Measurements from ENCODE around the gene NOS3.

Gene NOS3

DNA sequence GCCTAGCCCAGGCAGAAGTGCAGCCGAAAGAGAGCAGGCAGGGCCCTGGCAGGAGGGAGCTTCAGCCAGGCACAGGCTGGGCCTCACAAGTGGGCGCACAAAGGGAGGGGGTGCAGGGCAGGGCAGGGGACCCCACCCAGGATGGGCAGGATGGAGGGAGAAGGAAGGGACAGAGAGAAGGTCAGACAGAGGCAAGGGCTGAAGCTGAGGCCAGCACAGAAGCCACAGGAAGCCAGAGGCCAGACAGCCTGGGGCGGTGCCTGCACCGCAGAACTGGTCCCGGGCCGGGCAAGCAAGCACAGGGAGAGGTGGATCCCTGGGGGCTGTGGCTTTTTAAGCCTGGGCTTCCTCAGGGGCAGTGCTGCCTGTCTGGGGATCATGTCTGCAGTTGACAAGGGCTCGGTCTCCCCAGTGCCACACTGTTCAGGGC is 16.7 kb downstream of the NOS3 start:
- Histone ChIP-seq H3K9me3 (ENCODE audit: severe bottlenecking) (peaks cover 3% of the 10 kb centered on the region), H3K4me1 (ENCODE audit: insufficient read depth, poor library complexity, severe bottlenecking) (no peaks in the 10 kb centered on the region), H3K27ac (ENCODE audit: poor library complexity, severe bottlenecking) (no peak overlapping the region), H3K4me3 (ENCODE audit: severe bottlenecking) (no peak overlapping the region), H3K27me3 (ENCODE audit: insufficient read depth, poor library complexity, severe bottlenecking) (no peaks in the 10 kb centered on the region), H3K36me3 (ENCODE audit: low read depth) (no peaks in the 10 kb centered on the region)
- 0 out of 3 replicates have a peak, but pooled peaks have one; percentile 23 for ATAC-seq (ENCODE audit: low read depth)
- no peak for DNase-seq (ENCODE audit: low spot score)
- TF ChIP-seq, protein P1, sequence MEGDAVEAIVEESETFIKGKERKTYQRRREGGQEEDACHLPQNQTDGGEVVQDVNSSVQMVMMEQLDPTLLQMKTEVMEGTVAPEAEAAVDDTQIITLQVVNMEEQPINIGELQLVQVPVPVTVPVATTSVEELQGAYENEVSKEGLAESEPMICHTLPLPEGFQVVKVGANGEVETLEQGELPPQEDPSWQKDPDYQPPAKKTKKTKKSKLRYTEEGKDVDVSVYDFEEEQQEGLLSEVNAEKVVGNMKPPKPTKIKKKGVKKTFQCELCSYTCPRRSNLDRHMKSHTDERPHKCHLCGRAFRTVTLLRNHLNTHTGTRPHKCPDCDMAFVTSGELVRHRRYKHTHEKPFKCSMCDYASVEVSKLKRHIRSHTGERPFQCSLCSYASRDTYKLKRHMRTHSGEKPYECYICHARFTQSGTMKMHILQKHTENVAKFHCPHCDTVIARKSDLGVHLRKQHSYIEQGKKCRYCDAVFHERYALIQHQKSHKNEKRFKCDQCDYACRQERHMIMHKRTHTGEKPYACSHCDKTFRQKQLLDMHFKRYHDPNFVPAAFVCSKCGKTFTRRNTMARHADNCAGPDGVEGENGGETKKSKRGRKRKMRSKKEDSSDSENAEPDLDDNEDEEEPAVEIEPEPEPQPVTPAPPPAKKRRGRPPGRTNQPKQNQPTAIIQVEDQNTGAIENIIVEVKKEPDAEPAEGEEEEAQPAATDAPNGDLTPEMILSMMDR (IDR thresholded peaks at IDR 0.05; ENCODE audit: poor library complexity, severe bottlenecking) = no peak

DNA sequence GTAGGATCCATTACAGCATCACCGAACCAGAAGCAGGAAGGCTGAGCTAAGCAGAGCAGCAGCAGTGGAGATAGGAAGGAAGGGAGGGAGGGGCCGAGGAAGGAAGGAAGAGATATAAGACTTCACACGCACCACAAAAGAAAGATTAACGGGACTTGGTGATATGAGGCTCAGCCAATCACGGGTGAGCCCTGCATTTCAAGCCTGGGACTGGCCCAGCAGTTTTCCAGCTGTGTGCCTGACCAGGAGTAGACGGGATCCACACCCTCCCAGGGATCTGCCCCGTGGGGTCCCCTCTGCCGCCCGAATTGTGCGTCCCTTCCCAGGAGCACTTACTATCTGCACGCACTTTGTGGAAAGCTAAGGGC is 17.3 kb downstream of the NOS3 start:
- Histone ChIP-seq H3K4me3 (ENCODE audit: severe bottlenecking) (peak overlapping the region; percentile 21), H3K9me3 (ENCODE audit: severe bottlenecking) (peaks cover 3% of the 10 kb centered on the region), H3K36me3 (ENCODE audit: low read depth) (no peaks in the 10 kb centered on the region), H3K4me1 (ENCODE audit: insufficient read depth, poor library complexity, severe bottlenecking) (no peaks in the 10 kb centered on the region), H3K27ac (ENCODE audit: poor library complexity, severe bottlenecking) (no peak overlapping the region), H3K27me3 (ENCODE audit: insufficient read depth, poor library complexity, severe bottlenecking) (no peaks in the 10 kb centered on the region)
- no peak for DNase-seq (ENCODE audit: low spot score)
- TF ChIP-seq, protein P1 (IDR thresholded peaks at IDR 0.05; ENCODE audit: poor library complexity, severe bottlenecking) = no peak
- ATAC-seq (ENCODE audit: low read depth) = no peak

DNA sequence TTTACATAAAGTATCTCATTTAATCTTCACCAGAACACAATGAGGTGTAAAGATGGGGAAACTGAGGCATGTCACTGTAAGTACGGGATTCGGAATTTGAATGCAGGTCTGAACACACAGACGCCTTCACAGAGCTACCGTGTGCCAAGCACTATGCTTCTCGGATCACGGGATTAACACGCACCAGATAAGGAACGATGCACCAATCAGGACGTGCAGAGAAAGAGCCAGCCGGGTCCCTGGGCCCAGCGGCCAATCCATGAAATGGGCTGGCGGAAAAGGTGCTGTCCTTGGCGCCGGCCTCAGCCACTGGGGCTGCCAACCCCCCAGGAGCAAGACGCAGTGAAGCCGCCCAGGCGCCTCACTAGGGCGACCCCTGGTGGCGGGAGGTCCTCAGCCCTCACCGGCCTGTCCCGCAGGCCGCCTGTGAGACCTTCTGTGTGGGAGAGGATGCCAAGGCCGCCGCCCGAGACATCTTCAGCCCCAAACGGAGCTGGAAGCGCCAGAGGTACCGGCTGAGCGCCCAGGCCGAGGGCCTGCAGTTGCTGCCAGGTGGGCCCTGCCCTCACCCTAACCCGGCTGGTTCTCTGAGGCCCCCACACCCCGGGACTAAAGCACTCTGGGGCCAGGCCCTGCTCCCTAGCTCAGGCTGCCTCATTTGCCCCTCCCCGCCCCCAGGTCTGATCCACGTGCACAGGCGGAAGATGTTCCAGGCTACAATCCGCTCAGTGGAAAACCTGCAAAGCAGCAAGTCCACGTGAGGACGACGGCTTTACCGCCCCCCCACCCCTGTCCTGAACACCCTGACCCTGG is 17.9 kb downstream of the NOS3 start:
- ATAC-seq (ENCODE audit: low read depth) (peak; percentile 69), DNase-seq (ENCODE audit: low spot score) (no peak)
- H3K4me3 ChIP-seq (ENCODE audit: severe bottlenecking) = peak overlapping the region; percentile 21
- no peaks in the 10 kb centered on the region for H3K27me3 ChIP-seq (ENCODE audit: insufficient read depth, poor library complexity, severe bottlenecking)
- TF ChIP-seq, protein P1 (IDR thresholded peaks at IDR 0.05; ENCODE audit: poor library complexity, severe bottlenecking) = peak; percentile 78
- H3K4me1 ChIP-seq (ENCODE audit: insufficient read depth, poor library complexity, severe bottlenecking) = no peaks in the 10 kb centered on the region
- no peaks in the 10 kb centered on the region for H3K36me3 ChIP-seq (ENCODE audit: low read depth)
- H3K9me3 ChIP-seq (ENCODE audit: severe bottlenecking) = peaks cover 3% of the 10 kb centered on the region
- no peak overlapping the region for H3K27ac ChIP-seq (ENCODE audit: poor library complexity, severe bottlenecking)

DNA sequence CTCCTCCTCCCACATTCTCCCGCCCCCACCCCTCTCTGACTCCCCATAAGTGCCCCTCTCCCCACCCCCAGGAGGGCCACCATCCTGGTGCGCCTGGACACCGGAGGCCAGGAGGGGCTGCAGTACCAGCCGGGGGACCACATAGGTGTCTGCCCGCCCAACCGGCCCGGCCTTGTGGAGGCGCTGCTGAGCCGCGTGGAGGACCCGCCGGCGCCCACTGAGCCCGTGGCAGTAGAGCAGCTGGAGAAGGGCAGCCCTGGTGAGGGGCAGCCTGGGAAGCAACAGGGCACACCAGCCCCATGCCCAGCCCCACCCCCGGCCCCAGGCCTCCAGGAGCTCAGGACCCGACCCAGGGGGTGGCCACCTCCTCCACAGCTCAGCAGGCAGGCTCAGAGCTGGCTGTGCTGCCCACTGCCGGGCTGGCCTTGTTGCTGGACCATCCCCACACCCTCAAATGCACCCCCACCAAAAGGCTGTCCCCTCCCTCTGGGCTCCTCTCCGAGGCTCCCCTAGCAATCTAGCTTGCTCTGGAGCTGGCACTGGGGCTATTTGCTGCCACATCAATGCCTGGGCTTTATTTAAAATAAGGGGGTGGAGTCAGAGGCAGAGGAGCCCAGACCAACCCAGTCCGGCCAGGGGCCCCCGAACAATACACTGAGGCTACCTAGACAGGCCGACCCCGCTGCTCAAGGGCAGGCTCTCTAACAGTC is 18.7 kb downstream of the NOS3 start:
- Histone ChIP-seq H3K27me3 (ENCODE audit: insufficient read depth, poor library complexity, severe bottlenecking) (no peaks in the 10 kb centered on the region), H3K9me3 (ENCODE audit: severe bottlenecking) (peaks cover 3% of the 10 kb centered on the region), H3K4me3 (ENCODE audit: severe bottlenecking) (no peak overlapping the region), H3K27ac (ENCODE audit: poor library complexity, severe bottlenecking) (no peak overlapping the region), H3K4me1 (ENCODE audit: insufficient read depth, poor library complexity, severe bottlenecking) (no peaks in the 10 kb centered on the region), H3K36me3 (ENCODE audit: low read depth) (no peaks in the 10 kb centered on the region)
- ATAC-seq (ENCODE audit: low read depth) = no peak
- TF ChIP-seq, protein P1 (IDR thresholded peaks at IDR 0.05; ENCODE audit: poor library complexity, severe bottlenecking) = no peak
- DNase-seq (ENCODE audit: low spot score) = no peak

DNA sequence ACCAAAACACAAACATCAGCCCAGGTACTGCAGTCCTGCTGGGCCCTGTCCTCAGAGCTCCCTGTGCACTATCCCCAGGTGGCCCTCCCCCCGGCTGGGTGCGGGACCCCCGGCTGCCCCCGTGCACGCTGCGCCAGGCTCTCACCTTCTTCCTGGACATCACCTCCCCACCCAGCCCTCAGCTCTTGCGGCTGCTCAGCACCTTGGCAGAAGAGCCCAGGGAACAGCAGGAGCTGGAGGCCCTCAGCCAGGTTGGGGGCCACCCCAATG is 19.2 kb downstream of the NOS3 start:
- H3K9me3 ChIP-seq (ENCODE audit: severe bottlenecking) = peaks cover 3% of the 10 kb centered on the region
- no peak overlapping the region for H3K4me3 ChIP-seq (ENCODE audit: severe bottlenecking)
- H3K36me3 ChIP-seq (ENCODE audit: low read depth) = no peaks in the 10 kb centered on the region
- DNase-seq (ENCODE audit: low spot score) = no peak
- TF ChIP-seq, protein P1 (IDR thresholded peaks at IDR 0.05; ENCODE audit: poor library complexity, severe bottlenecking) = no peak
- no peaks in the 10 kb centered on the region for H3K4me1 ChIP-seq (ENCODE audit: insufficient read depth, poor library complexity, severe bottlenecking)
- H3K27ac ChIP-seq (ENCODE audit: poor library complexity, severe bottlenecking) = no peak overlapping the region
- H3K27me3 ChIP-seq (ENCODE audit: insufficient read depth, poor library complexity, severe bottlenecking) = no peaks in the 10 kb centered on the region
- no peak for ATAC-seq (ENCODE audit: low read depth)

Data from RWPE2 (cell line).